Inferior parietal cortex (tissue), 1 donor: ENCODE results near the gene LGALS9.
"Not testable (repeated sequence)": the region's sequence is repeated elsewhere in the genome, so short reads cannot be mapped to it uniquely, and the experiment has no call there.

ENCODE experiments used
- DNase-seq: peaks from one replicate; pipeline ENCODE4 v3.0.0-alpha.2; 2016; ENCODE audit errors: extremely low spot score

The LGALS9 gene

GRCh38 chr17:27686322-27686721 lies 55.3 kb downstream of the LGALS9 start:
- DNase-seq, result not testable (repeated sequence)

DNA sequence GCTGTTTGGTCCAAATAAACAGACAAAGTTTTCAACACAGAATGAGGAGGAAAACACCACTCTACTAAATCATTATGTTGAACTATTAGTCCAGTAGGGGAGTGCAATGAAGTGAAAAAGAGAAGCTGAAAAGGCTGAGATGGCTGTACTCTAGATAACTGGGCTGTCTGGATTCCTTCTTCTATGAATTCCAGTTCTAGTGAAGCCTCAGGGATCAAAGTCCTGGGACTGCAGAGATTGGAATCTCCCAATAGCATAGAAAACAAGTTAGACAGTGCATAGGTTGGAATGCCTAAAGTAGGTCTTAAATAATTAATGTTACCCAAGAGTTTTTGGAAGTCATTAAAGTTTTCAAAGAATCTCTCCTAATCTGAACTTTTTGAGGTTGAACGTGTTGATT lies 59.9 kb downstream of the LGALS9 start:
- no peak for DNase-seq

- peak; percentile 2 for DNase-seq
Measured at GRCh38 chr17:27695254-27695814, 64.3 kb downstream of the LGALS9 start.
